IPS-18c (cell line): ENCODE data around the gene PRELID3B.
A peak's percentile ranks its signal among the peaks of the same experiment; 100 is the strongest.
"Not testable (repeated sequence)": the region's sequence is repeated elsewhere in the genome, so short reads cannot be mapped to it uniquely, and the experiment has no call there.

Source experiments
- H3K4me3 ChIP-seq: 2 replicates; pipeline ENCODE4 v1.7.0; 2013; ENCODE audit warnings: low read depth, mild to moderate bottlenecking, low read length, moderate library complexity; ENCODE audit not compliant: insufficient read depth
- H3K9me3 ChIP-seq: one replicate; pipeline ENCODE4 v1.6.1; 2013; ENCODE audit warnings: mild to moderate bottlenecking, low read length, moderate library complexity; ENCODE audit not compliant: control insufficient read depth, insufficient read depth

The PRELID3B gene

DNA sequence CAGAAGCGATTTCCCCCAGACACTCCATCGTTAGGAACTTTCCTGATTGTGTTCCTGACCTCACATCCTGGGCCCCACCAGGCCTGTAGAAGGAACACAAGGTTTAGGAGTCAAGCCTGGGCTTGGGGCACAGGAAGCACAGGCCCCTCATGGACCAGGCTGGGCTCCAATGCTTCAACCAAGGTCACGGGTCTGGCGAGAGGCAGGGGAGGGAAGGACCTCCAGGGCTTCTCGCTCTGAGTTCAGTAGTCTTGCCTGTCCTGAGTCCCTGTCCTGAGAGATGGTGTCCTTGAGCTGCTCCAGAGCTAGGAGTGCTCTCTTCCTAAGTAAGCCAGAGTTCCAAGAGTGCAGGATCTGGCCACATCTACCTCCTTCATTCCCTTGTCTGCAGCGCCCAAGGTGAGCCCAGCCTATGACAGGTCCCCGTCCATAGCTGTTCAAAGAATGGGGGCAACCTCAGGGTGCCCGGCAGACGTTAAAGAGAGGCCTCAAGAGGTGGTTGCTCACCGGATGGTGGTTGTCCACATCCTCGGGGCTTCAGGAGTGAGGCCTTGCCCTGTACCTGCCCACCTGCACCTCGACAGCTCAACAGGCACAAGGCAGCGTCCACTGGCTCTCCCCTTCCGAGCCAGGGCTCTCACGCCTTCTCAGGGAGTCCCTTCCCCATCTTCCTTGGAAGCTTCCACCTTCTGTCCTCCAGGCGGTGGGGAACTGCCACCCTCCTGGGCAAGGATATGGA, 24.9 kb downstream of the PRELID3B start:
- H3K4me3 ChIP-seq: no peak overlapping the region
- H3K9me3 ChIP-seq: no peaks in the 10 kb centered on the region

DNA sequence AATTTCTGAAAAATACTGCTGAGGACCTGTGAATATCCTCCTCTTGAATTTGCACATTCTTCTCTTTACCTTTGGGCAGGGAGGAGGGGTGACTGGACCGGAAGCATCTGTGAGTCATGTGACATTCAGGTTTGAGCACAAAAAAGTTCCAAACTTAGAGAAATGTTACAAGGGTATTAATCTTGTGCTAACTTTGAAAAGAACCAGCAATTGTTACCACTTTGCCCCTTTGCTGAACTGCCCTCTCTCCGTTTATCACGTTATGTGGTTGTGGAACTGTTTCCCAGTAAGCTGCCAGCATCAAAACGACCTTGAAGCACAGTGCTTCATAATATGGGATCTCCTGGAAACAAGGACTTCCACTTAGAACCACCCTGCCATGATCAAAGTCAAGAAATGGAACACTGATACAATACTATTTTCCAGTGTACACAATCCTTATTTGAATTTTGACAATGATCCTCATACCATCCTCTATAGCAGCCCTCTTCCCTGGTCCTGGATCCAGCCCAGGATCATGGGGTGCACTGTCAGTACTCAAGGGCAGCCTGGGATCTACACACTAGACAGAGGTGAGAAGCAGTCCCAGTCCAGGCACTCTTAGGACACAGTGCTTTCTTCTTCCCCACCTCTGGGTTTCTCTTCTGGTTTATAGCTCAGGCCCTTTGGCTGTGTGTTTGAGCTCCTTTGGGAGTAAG, 25.6 kb downstream of the PRELID3B start:
- H3K4me3 ChIP-seq: no peak overlapping the region
- no peaks in the 10 kb centered on the region for H3K9me3 ChIP-seq

DNA sequence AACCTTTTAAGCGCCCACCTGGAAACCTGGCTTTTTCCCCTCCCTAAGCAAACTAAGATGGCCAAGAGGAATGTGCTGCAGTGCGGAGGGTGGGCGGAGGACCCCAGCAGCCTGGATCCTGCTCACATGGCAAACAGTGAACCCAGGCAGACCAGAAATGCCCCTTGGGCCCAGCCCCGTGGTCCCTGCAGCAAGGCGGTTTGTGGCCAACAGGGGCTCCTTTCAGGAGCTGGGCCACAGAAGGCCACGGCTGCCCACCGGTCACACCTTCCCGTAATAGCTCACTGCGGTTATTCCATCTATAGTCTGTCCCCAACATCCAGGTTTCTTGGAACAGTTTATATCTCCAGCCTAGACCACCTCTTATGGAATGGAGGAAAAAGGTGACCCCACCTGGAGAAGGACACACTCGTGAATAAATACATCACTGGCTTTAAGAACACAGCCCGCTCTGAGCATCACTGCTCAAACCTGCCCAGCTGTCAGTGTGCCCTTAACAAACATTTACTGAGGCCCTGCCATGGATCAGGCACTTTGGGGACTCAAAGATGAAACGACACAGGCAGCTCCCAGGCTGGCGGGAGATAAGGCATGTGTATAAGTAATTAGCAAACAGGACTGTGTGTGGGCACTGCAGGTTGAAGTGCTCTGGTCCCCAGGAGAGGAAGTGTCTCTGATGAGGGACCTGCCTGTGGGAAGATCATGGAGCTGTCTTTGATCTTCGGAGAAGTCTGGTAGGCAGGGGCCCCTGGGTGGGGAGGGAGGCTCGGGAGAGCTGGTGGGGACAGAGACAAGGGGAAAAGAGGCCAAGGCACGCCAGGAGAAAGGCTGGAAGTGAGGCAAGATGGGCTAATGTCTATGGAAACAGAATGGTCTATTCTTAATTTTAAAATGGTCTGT, 26.5 kb downstream of the PRELID3B start:
- Histone ChIP-seq H3K9me3 (no peaks in the 10 kb centered on the region), H3K4me3 (no peak overlapping the region)

DNA sequence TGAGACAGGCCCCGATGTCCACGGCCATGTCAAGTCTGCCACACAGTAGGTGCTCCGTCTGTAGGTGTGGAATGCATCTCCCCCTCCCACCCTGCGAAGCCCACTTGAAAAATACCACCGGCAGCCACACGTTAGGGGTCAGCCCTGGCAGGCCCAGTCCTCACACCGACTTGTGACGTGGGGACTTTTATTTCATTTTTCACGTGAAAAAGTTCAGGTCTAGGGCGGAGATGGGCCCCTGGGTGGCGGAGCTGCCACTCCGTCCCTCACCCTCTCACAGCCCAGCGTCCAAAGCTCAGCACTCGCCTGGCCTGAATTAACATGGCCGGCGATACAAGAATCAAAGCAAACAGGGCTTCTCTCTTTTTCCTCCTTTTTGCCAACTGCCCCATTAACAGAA, 27.2 kb downstream of the PRELID3B start:
- no peak overlapping the region for H3K4me3 ChIP-seq

DNA sequence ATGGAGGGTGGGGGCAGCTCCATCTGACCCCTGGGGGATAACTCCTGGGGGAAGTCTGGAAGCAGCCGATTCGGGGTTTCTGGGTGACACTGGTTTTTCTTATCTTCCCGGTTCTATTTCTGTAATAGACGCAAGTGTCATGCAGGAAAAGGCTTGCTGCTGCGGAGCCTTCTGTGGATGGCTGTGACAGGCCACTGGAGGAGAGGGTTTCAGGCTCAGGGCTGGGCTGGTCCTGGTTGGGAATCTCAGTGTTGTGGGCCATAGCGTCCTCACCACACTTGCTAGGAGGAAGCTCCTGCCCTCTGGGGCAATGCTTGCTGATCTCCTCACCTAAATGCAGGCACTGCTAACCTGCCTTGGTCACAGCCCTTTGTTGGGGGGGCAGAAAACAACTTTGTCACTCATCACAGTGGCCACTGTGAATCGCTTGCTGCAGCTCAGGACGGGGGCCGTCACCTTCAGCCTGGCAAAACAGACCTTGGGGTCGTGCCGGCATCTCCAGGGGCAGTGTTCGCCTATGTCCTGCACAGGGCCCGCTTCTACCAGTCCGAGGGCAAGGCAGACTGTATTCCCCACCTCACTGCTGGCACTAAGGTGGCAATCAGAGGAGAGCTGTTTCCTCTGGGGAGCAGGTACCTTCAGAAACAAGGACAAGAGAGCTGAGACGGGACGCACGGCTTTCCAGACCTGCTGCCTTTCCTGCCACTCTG, 27.8 kb downstream of the PRELID3B start:
- no peaks in the 10 kb centered on the region for H3K9me3 ChIP-seq
- H3K4me3 ChIP-seq: no peak overlapping the region

More for the DNA sequence above, 27.2 kb downstream of the PRELID3B start:
- H3K9me3 ChIP-seq: no peaks in the 10 kb centered on the region

DNA sequence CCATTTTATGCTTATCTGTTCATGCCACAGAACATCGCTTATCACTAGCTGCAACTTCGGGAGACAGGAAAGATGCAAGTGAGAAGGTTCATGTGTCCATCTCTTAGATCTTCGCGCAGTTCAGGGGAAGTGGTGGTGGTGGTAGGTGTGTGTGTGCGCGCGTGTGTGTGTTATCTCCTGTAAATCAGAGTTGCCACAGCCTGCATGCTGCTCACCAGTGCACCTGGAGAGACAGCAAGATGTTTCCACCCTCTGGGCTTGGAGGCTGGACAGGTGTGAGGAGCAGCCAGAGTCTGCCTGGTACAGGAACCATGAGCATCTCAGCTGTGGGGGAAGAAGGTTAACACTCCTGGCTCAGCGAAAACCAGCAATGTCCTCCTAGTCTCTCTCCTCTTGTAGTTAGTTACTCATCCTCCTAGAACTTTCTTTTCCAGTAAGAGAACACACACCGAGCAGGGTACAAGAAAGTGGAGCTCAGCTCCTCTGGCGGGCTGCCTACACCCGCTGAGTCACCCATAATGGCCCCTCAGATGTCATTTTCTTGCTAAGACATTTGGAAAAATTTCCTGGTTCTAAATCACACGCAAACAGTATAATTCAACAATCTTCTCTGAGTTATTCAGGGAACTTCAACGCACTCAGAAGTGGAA, 28.5 kb downstream of the PRELID3B start:
- H3K4me3 ChIP-seq: no peak overlapping the region
- H3K9me3 ChIP-seq: no peaks in the 10 kb centered on the region

DNA sequence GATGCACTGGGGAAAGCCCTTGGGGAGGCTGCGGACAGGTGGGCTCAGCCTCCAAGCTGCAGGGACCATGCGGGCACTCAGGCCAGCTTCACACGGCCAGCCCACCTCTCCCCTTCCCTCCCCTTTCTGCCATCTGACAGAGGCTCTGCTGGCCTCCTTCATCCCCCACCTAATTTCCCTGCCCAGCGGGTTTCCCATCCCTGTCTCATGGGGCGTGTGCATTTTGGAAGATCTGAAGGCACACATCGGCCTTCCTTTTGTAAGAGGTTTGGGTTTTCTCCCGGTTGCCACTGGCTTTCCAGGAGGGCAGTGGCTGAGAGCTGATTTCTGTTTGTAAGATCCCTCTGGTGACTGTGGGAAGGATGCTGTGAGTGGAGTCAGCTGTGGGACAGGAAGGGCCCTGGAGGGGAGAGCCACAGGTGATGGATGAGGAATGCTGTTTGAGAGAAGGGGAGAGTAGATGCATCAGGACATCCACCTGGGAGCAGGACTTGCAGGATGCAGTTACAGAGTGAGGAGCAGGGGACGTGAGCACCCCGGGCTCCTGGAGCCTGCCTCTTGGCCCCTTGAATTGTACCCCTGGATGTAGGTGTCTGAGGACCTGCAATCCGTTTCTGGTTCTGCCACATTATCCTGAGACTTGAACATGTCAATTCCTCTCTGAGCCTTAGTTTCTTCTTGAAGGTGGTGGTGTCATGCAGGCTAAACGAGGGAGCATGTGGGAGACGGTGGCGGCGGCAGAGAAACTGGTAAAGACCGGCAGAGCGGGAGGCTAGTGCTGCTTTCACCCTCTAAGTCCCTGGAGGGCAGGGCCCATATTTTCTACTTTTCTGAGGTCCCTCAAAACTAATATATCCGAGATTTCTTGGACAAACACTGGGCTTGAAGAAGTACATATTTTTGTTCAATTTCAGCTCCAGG, 29.3 kb downstream of the PRELID3B start:
- Histone ChIP-seq H3K9me3 (no peaks in the 10 kb centered on the region), H3K4me3 (no peak overlapping the region)

DNA sequence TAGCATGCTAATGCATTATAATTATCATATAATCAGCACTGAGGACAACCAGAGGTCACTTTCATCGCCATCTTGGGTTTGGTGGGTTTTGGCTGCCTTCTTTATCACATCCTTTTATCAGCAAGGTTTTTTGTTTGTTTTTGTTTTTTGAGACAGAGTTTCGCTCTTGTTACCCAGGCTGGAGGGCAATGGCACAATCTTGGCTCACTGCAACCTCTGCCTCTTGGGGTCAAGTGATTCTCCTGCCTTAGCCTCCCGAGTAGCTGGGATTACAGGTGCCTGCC, 30.8 kb downstream of the PRELID3B start:
- H3K9me3 ChIP-seq, H3K4me3 ChIP-seq: not testable (repeated sequence)

DNA sequence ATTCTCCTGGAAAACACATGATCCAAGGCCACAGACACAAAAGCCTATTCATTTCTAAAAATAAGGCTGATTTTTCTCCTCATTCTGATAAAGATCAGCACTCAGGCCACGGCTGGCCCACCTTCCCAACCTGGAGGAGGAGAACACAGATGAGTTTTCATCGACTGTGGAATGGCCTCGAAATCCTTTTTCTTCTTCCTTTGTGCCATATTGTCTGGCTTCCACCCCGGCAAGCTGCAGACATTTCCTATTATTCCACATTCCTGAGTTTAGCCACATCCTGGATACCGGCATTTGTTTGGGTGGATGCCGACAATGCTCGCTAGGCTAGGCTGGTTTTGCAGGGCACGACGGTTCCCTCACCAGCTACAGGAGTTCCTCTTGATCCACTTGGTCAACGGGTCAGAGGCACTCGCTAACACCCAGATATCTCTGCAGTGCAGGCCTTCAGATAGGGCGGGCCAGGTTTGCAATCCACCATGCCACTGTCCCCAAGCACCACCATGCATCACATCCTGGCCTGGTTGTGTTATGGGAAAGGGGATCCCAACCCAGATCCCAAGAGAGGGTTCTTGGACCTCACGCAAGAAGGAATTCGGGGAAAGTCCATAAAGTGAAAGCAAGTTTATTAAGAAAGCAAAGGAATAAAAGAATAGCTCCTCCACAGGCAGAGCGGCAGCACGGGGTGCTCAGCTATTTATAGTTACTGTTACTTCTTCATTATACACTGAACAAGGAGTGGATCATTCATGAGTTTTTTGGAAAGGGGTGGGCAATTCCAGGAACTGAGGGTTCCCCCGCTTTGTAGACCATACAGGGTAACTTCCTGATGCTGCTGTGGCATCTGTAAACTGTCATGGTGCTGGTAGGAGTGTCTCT, 31.4 kb downstream of the PRELID3B start:
- Histone ChIP-seq H3K4me3 (no peak overlapping the region), H3K9me3 (no peaks in the 10 kb centered on the region)

DNA sequence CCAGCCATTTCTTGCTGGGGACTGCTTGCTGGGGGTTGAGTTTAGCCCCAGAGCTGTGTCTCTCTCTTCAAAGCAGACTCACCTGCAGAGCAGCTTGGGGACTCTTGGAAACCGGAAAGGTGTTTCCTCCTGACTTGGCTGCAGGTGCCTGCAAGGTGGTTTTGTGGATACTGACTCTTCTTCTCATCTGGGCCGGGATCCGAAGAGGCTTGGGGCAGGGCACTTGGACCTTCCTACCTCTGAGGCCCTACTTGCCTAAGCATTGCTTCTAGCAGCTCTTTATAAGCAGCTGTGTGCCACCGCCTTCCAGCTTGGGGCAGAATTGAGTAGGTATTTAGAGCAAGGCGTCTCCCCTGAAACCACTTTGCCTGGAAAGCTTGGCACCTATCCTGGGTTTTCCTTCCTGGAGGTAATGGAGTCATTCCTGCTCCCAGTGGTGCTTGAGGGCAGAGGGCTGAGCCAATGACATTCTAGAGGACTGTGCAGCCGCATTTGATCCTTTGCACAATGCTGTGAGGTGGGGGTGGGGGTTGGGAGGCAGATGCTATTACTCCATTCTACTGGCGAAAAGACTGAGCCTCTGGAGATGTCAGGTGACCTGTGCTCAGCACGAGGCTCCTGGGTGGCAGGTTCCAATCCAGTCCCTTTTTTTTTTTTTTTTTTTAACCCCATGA, 32.1 kb downstream of the PRELID3B start:
- H3K4me3 ChIP-seq: no peak overlapping the region
- H3K9me3 ChIP-seq: no peaks in the 10 kb centered on the region

DNA sequence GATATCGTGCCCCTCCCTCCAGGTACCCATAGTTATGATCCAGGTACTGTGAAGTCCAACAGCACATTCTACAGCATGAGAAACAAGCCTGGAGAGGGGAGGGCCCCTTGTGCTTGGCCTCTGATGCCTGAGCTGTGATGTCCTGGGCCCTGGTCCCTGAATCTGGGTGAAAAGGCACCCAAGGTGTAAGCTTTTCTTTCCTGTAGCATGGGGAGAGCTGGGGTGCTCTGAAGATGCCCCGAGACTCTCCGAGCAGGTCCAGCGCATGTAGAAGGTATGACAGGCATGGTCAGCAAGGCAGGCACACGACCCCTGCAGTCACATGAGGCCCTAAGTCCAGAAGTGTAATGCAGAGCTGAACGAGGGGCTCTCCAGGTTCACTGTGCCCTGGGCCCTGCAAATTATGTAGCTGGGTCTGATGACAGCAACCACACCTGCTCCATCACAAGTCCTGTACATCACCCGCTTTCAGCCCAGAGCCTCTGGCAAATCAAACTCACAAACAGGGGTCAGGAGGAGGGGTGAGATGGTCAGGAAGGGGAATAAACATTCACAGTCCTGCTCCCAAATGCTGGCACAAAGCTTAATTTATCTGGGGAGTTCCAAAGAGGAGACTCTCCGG, 33.8 kb downstream of the PRELID3B start:
- H3K9me3 ChIP-seq: no peaks in the 10 kb centered on the region
- H3K4me3 ChIP-seq: no peak overlapping the region

DNA sequence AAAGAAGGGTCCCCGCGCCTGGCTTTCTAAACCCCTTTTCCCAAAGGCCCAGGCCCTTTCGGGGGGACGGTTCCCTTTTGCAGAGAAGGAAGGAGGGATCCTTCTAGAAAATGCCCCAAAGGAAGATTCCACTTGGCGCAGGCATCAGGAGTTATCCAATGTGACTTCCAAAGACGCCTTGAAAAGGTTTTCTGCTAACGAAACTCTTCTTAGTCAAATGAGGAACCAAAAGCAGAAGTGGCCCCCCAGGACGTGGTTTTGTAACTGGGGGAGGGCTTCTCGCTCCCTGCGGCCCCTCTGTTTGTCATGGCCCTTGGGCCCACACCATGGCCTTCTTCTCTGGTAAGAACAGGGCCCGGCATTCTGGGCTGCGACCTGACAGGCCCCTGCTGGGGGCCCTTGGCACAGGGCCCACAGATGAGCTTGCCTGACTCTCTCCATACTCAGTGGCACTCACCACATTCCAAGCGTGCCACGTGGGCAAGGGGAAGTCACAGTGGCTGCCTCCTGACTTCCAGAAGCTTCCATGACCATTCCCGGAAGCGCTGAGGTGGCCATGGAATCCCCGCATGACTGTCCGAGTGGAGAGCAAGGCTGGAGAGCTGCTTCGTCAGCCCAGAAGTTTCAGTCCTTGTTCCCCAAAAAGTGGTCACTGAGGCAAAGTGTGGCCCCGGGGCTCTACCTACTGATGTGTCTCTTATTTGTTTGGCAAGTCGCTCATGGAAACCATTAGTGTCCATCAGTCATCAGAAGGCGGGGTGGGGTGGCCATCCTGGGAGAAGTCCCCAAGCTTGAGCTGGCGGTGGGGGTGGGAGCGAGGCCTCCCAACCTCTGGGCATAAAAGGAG, 34.7 kb downstream of the PRELID3B start:
- peak overlapping the region; percentile 66; the same call in 1 of the 2 replicates for H3K4me3 ChIP-seq
- no peaks in the 10 kb centered on the region for H3K9me3 ChIP-seq

DNA sequence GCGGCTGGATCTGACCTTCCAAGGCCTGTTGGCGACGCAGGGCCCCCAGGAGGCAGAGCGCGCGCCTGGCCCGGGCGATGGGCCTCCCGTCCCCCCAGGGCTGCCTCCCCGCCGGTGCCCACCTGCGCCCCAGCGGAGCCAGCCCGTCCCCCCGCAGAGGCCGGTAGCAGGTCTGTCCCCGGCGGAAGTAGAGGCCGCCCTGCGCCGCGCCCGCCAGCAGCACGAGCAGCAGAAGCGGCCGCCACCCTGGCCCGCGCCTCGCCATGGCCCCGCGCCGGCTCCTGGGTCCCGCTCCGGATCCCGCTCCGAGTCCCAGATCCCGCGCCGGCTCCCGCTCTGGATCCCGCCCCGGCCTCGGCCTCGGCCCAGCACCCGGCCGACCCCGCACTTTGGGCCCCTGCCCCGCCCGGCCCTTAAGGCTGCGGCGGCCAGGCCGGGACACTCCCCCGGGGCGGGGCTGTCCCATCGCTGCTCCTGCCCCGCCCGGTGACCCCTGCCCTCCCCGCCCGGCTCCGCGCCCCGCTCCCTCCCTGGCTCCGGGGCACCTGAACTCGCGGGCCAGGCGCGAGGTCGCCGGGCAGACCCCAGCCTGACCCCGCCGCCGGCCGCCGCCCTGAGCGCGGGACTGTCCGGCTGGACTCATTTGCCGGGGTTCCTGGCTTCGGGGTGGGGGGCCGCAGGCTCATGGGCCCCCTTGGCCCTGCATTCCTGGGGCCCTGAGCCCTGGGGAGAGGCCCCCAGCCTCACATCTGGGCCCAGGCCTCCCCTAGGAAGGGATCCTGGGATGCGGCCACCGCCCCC, 35.5 kb downstream of the PRELID3B start, which contains the start of gene CTSZ:
TSS of gene CTSZ (minus strand) at position 391 of the 801 bp plus-strand sequence. CDS start at position 265, 126 bp downstream.
- Histone ChIP-seq H3K9me3 (no peaks in the 10 kb centered on the region), H3K4me3 (peak within 1 kb of the TSS; percentile 66)
